HG03196 (cell line): ENCODE results near the gene SPANXN5.
"Not testable (repeated sequence)": the region's sequence is repeated elsewhere in the genome, so short reads cannot be mapped to it uniquely, and the experiment has no call there.

ENCODE experiments used
- ATAC-seq: cut with Tn5 transposase; IDR thresholded peaks from one replicate; pipeline ENCODE4 v1.9.1; 2021; ENCODE audit not compliant: unreplicated experiment

SPANXN5 gene, protein sequence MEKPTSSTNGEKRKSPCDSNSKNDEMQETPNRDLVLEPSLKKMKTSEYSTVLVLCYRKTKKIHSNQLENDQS

DNA sequence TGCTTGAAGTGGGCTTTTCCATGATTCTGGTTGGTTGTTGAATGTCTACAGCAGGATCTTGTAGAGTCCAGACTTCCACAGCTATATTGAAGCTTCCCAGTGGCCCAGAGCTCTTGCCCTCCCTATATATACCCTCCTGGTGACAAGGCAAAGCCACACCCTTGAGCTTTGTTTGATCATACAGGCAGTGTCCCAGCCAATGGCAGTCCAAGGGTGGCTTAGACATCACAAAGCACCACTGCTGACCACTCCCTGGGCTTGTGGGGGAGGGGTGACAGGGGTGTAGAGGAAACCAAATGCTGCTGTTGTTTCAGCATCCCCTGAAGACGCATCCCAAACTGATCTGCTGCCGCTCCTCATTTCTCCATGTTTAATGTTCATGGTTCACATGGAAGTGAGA lies at the start of gene SPANXN5:
Gene SPANXN5, minus strand, starts transcription at position 101 of the 400 bp plus-strand sequence. Its CDS starts 79 bp downstream, at position 22.
- not testable (repeated sequence) for ATAC-seq

DNA sequence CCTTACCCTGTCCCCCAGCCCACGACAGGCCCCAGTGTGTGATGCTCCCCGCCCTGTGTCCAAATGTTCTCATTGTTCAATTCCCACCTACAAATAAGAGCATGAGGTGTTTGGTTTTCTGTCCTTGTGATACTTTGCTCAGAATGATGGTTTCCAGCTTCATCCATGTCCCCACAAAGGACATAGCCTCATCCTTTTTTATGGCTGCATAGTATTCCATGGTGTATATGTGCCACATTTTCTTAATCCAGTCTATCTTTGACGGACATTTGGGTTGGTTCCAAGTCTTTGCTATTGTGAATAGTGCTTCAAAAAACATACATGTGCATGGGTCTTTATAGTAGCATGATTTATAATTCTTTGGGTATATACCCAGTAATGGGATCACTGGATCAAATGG lies 46.4 kb upstream of the SPANXN5 start:
- ATAC-seq, result not testable (repeated sequence)

DNA sequence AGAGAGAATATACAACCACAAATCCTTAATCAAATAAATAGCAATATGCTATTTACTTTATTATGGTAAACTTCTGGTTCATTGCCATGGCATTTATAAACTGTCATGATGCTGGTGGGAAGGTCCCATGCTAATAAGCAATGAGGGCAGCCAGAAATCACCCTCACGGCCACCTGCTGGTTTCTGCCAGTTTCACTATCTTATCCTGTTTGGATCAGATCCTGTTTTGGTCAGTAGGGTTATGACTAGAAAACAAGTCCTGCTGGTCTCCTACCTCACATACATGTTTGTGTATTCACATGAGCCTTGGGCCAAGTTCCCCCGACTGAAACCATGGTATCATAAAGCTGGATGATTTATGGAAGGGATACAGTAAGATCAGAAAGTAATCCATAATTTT lies 41.9 kb upstream of the SPANXN5 start:
- no peak for ATAC-seq

DNA sequence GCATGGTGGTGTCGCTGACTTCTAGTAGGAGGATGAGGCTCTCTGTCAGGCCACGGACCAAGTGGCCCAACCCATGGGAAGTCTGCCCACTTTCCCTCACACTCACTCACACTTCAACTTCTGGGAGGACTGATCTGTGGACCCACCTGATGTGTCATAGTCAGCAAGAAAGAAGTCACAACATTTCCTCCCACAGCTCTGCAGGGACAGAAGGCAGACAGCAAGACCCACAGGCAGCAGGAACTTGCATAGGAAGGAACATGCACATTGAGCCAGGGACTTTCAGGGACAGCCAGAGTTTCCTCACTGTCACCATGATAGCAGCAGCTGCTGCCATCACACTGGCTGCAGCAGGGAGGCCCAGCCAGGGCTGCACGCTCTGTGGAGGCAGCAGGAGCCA lies 33.3 kb upstream of the SPANXN5 start:
- ATAC-seq, result no peak

DNA sequence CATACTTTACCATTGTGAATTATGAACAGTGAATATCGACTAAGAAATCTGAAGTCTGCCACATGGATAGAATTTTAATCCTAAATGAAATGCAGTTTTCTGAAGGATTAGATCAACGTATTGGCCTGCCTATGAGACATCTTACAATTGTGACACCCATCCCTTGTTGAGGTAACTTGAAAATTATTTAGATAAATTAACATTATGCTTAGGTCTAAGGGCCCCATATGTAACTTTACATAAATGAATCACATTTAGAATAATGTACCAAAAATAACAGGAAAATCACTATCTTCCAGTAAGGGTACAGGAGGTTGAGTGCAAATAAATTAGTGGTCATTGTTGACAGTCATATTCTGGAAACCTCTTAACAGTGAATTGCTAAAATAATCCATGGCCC lies 27.4 kb upstream of the SPANXN5 start:
- no peak for ATAC-seq

DNA sequence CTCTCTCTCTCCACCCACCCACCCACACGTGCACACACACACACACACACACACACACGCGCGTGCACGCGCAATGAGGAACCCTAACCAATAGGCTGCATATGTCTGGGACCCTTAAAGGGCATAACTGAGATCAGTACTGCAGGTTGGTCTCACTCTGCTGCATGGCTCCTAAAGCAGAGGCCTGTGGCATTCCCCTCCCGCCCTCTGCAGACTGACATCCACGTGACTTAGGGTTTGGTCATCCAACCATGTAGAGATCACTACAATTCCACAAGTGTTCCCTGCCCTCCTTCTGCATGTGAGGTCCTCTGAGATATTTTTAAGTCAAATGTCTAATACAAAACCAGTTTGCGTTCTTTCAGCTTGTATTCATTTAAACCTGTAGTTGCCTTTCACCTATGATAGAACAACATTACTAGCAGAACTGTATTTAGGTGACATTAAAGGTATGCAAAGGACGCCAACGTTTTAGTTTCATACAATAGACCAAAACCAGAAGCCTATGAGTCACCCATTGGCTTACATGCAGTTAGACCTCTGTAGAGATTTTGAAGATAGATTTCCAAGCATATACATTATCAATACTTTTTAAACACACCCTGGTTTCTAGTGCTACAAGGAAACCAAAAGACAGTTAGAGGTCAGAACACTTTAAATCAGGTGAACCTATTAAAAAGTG lies 24.0 kb upstream of the SPANXN5 start:
- ATAC-seq, result no peak

DNA sequence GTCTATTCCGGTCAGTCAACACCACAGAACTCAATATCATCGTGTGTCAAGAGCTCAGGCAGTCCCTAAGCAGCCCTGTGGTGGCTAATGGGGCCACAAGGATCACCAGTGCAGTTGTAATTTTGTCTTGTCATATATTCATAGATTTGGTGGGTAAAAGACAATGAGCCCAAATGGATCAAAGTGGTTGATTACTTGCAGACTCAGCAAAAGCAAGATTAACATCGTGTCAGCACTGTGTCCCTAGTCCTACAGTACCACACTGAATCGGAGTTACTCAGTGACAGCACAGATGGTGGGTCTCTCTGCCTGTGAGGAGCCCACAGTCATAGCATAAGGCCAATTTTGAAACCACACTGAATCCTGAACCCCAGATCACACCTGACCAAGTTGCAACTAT lies 22.6 kb upstream of the SPANXN5 start:
- ATAC-seq, result no peak

DNA sequence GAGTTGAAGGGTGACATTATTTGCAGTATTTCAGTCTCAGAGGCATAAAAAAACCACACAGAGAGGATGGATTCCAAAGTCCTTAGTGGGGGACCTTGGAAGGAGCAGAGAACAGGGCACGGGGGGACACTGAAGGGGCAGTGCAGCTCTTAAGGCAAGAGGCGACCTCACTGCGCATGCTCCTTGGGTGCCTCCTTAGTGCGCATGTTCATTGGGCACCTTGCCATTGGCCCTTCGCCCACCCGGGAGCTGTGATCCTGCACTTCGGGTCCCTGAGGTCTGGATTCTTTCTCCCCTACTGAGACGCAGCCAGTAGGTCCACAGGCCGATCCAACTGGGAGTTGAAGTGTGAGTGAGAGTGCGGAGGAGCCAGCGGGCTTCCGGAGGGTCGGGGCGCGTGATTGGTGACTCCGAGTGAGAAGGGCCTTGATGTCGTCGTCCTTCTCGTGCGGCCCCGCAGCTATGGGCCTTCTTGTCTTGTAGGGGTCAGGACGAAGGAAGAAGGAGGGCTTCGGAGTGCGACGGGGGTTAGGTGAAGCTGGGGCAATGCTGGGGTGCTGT lies 13.9 kb upstream of the SPANXN5 start, which contains the start of gene XAGE5:
Gene XAGE5, plus strand, starts transcription at position 223 of the 561 bp plus-strand sequence. CDS start 1,280 bp downstream, outside the sequence.
- no peak for ATAC-seq

DNA sequence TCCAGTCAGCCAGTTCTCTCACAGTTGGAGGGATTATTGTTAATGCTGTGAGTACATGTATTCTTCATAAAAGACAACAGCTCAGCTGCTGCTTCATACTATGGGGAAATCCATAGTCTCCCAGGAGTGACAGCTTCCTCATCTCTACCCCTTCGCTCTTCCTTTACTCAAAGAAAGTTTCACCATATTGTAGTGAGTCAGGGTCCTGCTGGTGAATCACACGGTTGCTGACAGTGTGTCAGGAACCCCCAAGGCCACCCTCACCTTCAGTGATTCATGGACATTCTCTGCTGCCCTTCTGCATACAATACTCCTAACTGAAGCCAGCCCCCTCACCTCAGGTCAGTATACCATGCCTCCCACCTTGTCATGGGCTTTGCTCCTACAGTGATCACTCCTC lies 7.6 kb upstream of the SPANXN5 start:
- not testable (repeated sequence) for ATAC-seq

DNA sequence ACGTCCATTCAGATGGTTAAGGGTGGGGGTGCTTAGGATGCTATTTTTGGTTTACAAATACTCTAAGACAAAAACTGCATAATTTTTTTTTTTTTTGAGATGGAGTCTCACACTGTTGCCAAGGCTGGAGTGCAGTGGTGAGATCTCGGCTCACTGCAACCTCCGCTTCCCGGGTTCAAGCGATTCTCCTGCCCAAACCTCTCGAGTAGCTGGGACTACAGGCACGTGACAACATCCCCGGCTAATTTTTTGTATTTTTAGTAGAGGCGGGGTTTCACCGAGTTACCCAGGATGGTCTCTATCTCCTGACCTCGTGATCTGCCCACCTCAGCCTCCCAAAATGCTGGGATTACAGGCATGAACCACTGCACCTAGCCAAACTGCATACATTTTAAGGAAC lies 23.7 kb downstream of the SPANXN5 start:
- not testable (repeated sequence) for ATAC-seq

DNA sequence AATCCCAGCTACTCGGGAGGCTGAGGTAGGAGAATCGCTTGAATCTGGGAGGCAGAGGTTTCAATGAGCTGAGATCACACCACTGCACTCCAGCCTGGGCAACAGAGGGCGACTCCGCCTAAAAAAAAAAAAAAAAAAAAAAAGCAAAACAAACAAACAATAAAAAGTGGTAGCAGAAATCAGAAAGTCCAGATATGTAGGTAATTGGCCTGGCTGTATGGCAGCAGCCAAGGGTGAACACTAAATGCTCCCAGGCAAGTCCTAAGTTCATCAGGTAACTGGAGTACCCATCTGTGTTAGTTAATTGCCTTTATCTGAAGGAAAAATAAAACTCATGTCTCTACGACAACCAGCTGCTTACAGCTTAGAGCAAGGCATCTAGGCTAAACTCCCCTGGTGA lies 31.2 kb downstream of the SPANXN5 start:
- not testable (repeated sequence) for ATAC-seq

DNA sequence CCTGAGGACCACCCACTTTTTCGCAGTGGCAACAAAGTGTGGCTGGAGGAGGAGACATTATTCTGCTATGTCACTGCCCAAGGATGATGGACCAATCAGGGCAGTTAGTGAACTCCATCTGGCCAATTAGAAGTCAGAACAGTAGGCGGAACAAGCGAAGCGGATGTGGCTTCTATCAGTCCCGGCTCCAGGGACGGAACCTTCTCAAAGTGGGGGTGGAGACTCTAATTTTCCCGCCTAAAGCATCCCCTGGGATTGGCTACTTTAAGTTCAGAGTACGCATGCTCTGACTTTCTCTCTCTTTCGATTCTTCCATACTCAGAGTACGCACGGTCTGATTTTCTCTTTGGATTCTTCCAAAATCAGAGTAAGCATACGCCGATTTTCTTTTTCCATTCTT lies 46.3 kb downstream of the SPANXN5 start, which contains the start of gene SSX2B:
Gene SSX2B, plus strand, starts transcription at position 301 of the 400 bp plus-strand sequence. CDS start 1,429 bp downstream, outside the sequence.
- ATAC-seq, result not testable (repeated sequence)
